Neural cell (in vitro differentiated cells): ENCODE data around the gene HOXA1. TPM values are rescaled to one million over a fixed set of nuclear protein-coding genes. Genes with fewer than 3 reads are reported as not detected.

ENCODE experiments used
- H2AFZ ChIP-seq: fragments of 200-600, 300-800 bp; sonication (generic), shearing (Covaris generic); 2 replicates; pipeline ENCODE4 v1.6.0; 2014; ENCODE audit warnings: low read depth, mild to moderate bottlenecking, antibody characterized with exemption, low read length, moderate library complexity
- H3F3A ChIP-seq: fragments of 200-600 bp; shearing (Covaris generic); 2 replicates; pipeline ENCODE4 v1.6.1; 2016; ENCODE audit warnings: mild to moderate bottlenecking, moderate library complexity, mixed read lengths, antibody characterized with exemption, low read length; ENCODE audit not compliant: insufficient read depth, poor library complexity, severe bottlenecking
- H3K27ac ChIP-seq: fragments of 200-600, 300-800 bp; sonication (generic), shearing (Covaris generic); 2 replicates; pipeline ENCODE4 v1.5.1; 2014; ENCODE audit warnings: mild to moderate bottlenecking, low read length, moderate library complexity
- H3K27me3 ChIP-seq: fragments of 300-800, 200-600 bp; sonication (generic), shearing (Covaris generic); 2 replicates; pipeline ENCODE4 v1.6.0; 2014; ENCODE audit warnings: mild to moderate bottlenecking, low read depth, low read length, moderate library complexity; ENCODE audit not compliant: insufficient read depth
- H3K36me3 ChIP-seq: fragments of 300-800, 200-600 bp; sonication (generic), shearing (Covaris generic); 2 replicates; pipeline ENCODE4 v1.5.1; 2014; ENCODE audit warnings: mild to moderate bottlenecking, antibody characterized with exemption, low read length, moderate library complexity; ENCODE audit not compliant: insufficient read depth
- H3K4me2 ChIP-seq: fragments of 300-800, 200-600 bp; sonication (generic), shearing (Covaris generic); 2 replicates; pipeline ENCODE4 v1.6.0; 2014; ENCODE audit warnings: mild to moderate bottlenecking, low read length
- H3K4me3 ChIP-seq: fragments of 300-800, 200-600 bp; sonication (generic), shearing (Covaris generic); 2 replicates; pipeline ENCODE4 v1.5.1; 2014; ENCODE audit warnings: mild to moderate bottlenecking, low read length, moderate library complexity
- H3K79me2 ChIP-seq: fragments of 200-600 bp; shearing (Covaris generic); replicated peaks from 2 replicates; pipeline ENCODE4 v1.6.0; 2014; ENCODE audit warnings: mild to moderate bottlenecking, low read length, moderate library complexity; ENCODE audit not compliant: insufficient read depth
- H3K9ac ChIP-seq: fragments of 300-800, 200-600 bp; sonication (generic), shearing (Covaris generic); 2 replicates; pipeline ENCODE4 v1.6.1; 2016; ENCODE audit warnings: mild to moderate bottlenecking, low read length, mixed read lengths
- H3K9me2 ChIP-seq: fragments of 200-600 bp; shearing (Covaris generic); 2 replicates; pipeline ENCODE4 v1.6.1; 2016; ENCODE audit warnings: mild to moderate bottlenecking, low read length, mixed read lengths; ENCODE audit not compliant: insufficient read depth
- H3K9me3 ChIP-seq: fragments of 200-600, 300-800 bp; sonication (generic), shearing (Covaris generic); 2 replicates; pipeline ENCODE4 v1.6.1; 2016; ENCODE audit warnings: mild to moderate bottlenecking, mixed run types, low read length, moderate library complexity, mixed read lengths
- H4K20me1 ChIP-seq: fragments of 200-600 bp; shearing (Covaris generic); 2 replicates; pipeline ENCODE4 v1.6.1; 2016; ENCODE audit warnings: mild to moderate bottlenecking, mixed run types; ENCODE audit not compliant: insufficient read depth
- CTCF ChIP-seq: fragments of 450-650 bp; IDR thresholded peaks from 2 replicates; pipeline ENCODE4 v1.5.1; 2014; ENCODE audit warnings: antibody characterized with exemption, mild to moderate bottlenecking, moderate library complexity; ENCODE audit not compliant: poor library complexity, severe bottlenecking
- EP300 ChIP-seq: fragments of 450-650 bp; conservative IDR thresholded peaks from 2 replicates; pipeline ENCODE4 v1.6.1; 2014; ENCODE audit warnings: antibody characterized with exemption, mild to moderate bottlenecking, moderate library complexity; ENCODE audit not compliant: poor library complexity, severe bottlenecking
- EZH2 ChIP-seq: fragments of 200-600, 300-800 bp; shearing (Covaris generic), sonication (generic); IDR thresholded peaks from 2 replicates; pipeline ENCODE4 v1.6.1; 2014; ENCODE audit warnings: antibody characterized with exemption, low read length, borderline replicate concordance, mild to moderate bottlenecking; ENCODE audit not compliant: insufficient read depth, poor library complexity, severe bottlenecking
- MXI1 ChIP-seq: fragments of 450-650 bp; conservative IDR thresholded peaks from 2 replicates; pipeline ENCODE4 v1.6.1; 2014; ENCODE audit warnings: antibody characterized with exemption, mild to moderate bottlenecking; ENCODE audit not compliant: poor library complexity, severe bottlenecking
- POLR2AphosphoS5 ChIP-seq: IDR thresholded peaks from 2 replicates; pipeline ENCODE4 v1.6.1; 2012
- RAD21 ChIP-seq: fragments of 450-650 bp; conservative IDR thresholded peaks from 2 replicates; pipeline ENCODE4 v1.6.1; 2014; ENCODE audit warnings: antibody characterized with exemption, mild to moderate bottlenecking, moderate library complexity
- REST ChIP-seq: IDR thresholded peaks from 2 replicates; pipeline ENCODE4 v1.6.1; 2012; ENCODE audit warnings: borderline replicate concordance
- SMC3 ChIP-seq: fragments of 450-650 bp; conservative IDR thresholded peaks from 2 replicates; pipeline ENCODE4 v1.6.1; 2014; ENCODE audit warnings: antibody characterized with exemption, mild to moderate bottlenecking, moderate library complexity; ENCODE audit not compliant: poor library complexity
- TAF1 ChIP-seq: IDR thresholded peaks from 2 replicates; pipeline ENCODE4 v1.6.1; 2012; ENCODE audit warnings: low read depth
- polyA plus RNA-seq: library from polyadenylated mRNA; depleted of rRNA; stranded (reverse); fragments of >200 nt; gene quantifications from 2 replicates; pipeline ENCODE4 v1.2.3, GENCODE V29; 2014

HOXA1 gene
- polyA plus RNA-seq, 1 donor from 2014 or later, result not detected

- no peaks in the 10 kb centered on the region for H3K9me2 ChIP-seq
- no peak overlapping the region for H2AFZ ChIP-seq
- no peaks in the 10 kb centered on the region for H3F3A ChIP-seq
- no peaks in the 10 kb centered on the region for H3K79me2 ChIP-seq
- H3K9ac ChIP-seq, result no peak overlapping the region
- no peaks in the 10 kb centered on the region for H4K20me1 ChIP-seq
- TF ChIP-seq TAF1, result no peak
- no peak for TF ChIP-seq SMC3
- TF ChIP-seq POLR2AphosphoS5, result no peak
- TF ChIP-seq RAD21, result no peak
- no peak for TF ChIP-seq EP300
- TF ChIP-seq EZH2, result peak; percentile 13
- no peaks in the 10 kb centered on the region for H3K9me3 ChIP-seq
- no peak overlapping the region for H3K27ac ChIP-seq
- H3K36me3 ChIP-seq, result no peaks in the 10 kb centered on the region
- H3K4me3 ChIP-seq, result no peak overlapping the region
- peaks cover 96% of the 10 kb centered on the region for H3K27me3 ChIP-seq
- H3K4me2 ChIP-seq, result no peak overlapping the region
These were observed 14.6 kb upstream of the HOXA1 start for GRCh38 chr7:27110186-27111031.

GRCh38 chr7:27109466-27110185, 13.8 kb upstream of the HOXA1 start:
- Histone ChIP-seq H3K27ac (no peak overlapping the region), H3K9me3 (no peaks in the 10 kb centered on the region), H3K9ac (no peak overlapping the region), H4K20me1 (no peaks in the 10 kb centered on the region), H3K9me2 (no peaks in the 10 kb centered on the region), H3K4me3 (no peak overlapping the region), H3F3A (no peaks in the 10 kb centered on the region), H3K4me2 (no peak overlapping the region), H2AFZ (no peak overlapping the region), H3K27me3 (peaks cover 97% of the 10 kb centered on the region), H3K36me3 (no peaks in the 10 kb centered on the region), H3K79me2 (no peaks in the 10 kb centered on the region)
- TF ChIP-seq MXI1 (no peak), EZH2 (no peak), SMC3 (no peak), CTCF (no peak), EP300 (no peak), POLR2AphosphoS5 (no peak), RAD21 (no peak), REST (no peak), TAF1 (no peak)
